SK-MEL-5 (cell line): ENCODE results near the gene BCAS3. TPM values are rescaled to one million over a fixed set of nuclear protein-coding genes. Genes with fewer than 3 reads are reported as not detected.

Experiments used
- DNase-seq: peaks from one replicate; pipeline ENCODE4 v3.0.0-alpha.2; 2016; ENCODE audit warnings: low read depth, low spot score
- in situ Hi-C: cut with HindIII; loops from 2 replicates; pipeline ENCODE4 v1.10.0; 2016; ENCODE audit warnings: low sequenced_read_pairs, high pct_unique_total_duplicates, low pct_unique_long_range_greater_than_20kb
- polyA plus RNA-seq, 2 experiments: library from polyadenylated mRNA; depleted of rRNA; stranded (reverse); fragments of >200 nt; gene quantifications; 2 replicates each; pipeline ENCODE4 v1.2.3, GENCODE V29; 2015
- total RNA-seq: library from RNA; depleted of rRNA; stranded (reverse); fragments of >200 nt; shearing (Covaris generic); gene quantifications from 2 replicates; pipeline ENCODE4 v1.2.3, GENCODE V29; 2014; rRNA removed

The BCAS3 gene
- total RNA-seq, result 31.6 and 36.7 TPM in 2 replicates
- 30.0 and 42.3 TPM in 2 replicates for polyA plus RNA-seq (2015; cell fraction: cytosol; rRNA removed)
- polyA plus RNA-seq (2015; cell fraction: nucleus; rRNA removed), result 11.9 and 20.1 TPM in 2 replicates

- in situ Hi-C loops, result no loop called here
- peak; percentile 100 for DNase-seq
Measured at GRCh38 chr17:60677308-60678117, at the start of gene BCAS3. Gene BCAS3 (plus strand): TSS chr17:60677851.

- in situ Hi-C loops, result no loop called here
- no peak for DNase-seq
Measured at GRCh38 chr17:60628252-60628889, 49.3 kb upstream of the BCAS3 start.

GRCh38 chr17:60629120-60629519, 48.5 kb upstream of the BCAS3 start:
- DNase-seq, result no peak
- in situ Hi-C loops, result no loop called here

- in situ Hi-C loops, result no loop called here
- DNase-seq, result no peak
Measured at GRCh38 chr17:60630352-60630751, 47.3 kb upstream of the BCAS3 start.

- in situ Hi-C loops, result no loop called here
- no peak for DNase-seq
Measured at GRCh38 chr17:60631119-60631518, 46.5 kb upstream of the BCAS3 start.

GRCh38 chr17:60637683-60638082, 40.0 kb upstream of the BCAS3 start:
- in situ Hi-C loops, result no loop called here
- no peak for DNase-seq

- in situ Hi-C loops, result no loop called here
- DNase-seq, result no peak
Measured at GRCh38 chr17:60639019-60639330, 38.7 kb upstream of the BCAS3 start.

GRCh38 chr17:60640503-60640902, 37.1 kb upstream of the BCAS3 start:
- in situ Hi-C loops, result no loop called here
- peak; percentile 69 for DNase-seq

GRCh38 chr17:60641126-60641525, 36.5 kb upstream of the BCAS3 start:
- in situ Hi-C loops, result no loop called here

GRCh38 chr17:60641810-60642220, 35.8 kb upstream of the BCAS3 start:
- in situ Hi-C loops, result no loop called here
- peak; percentile 95 for DNase-seq

More at GRCh38 chr17:60641126-60641525, 36.5 kb upstream of the BCAS3 start:
- DNase-seq, result no peak

- peak; percentile 47 for DNase-seq
- in situ Hi-C loops, result no loop called here
Measured at GRCh38 chr17:60645918-60646523, 31.6 kb upstream of the BCAS3 start.

GRCh38 chr17:60646701-60647100, 30.9 kb upstream of the BCAS3 start:
- in situ Hi-C loops, result no loop called here
- peak; percentile 51 for DNase-seq

GRCh38 chr17:60647705-60648104, 29.9 kb upstream of the BCAS3 start:
- no peak for DNase-seq
- in situ Hi-C loops, result no loop called here

GRCh38 chr17:60652454-60653247, 25.0 kb upstream of the BCAS3 start:
- in situ Hi-C loops, result no loop called here
- no peak for DNase-seq

- in situ Hi-C loops, result no loop called here
Measured at GRCh38 chr17:60653569-60653968, 24.1 kb upstream of the BCAS3 start.

GRCh38 chr17:60656499-60656898, 21.2 kb upstream of the BCAS3 start:
- in situ Hi-C loops, result no loop called here

More at GRCh38 chr17:60653569-60653968, 24.1 kb upstream of the BCAS3 start:
- no peak for DNase-seq

GRCh38 chr17:60659156-60659555, 18.5 kb upstream of the BCAS3 start:
- in situ Hi-C loops, result no loop called here
- no peak for DNase-seq

More at GRCh38 chr17:60656499-60656898, 21.2 kb upstream of the BCAS3 start:
- peak; percentile 60 for DNase-seq

GRCh38 chr17:60661489-60661888, 16.2 kb upstream of the BCAS3 start:
- in situ Hi-C loops, result no loop called here
- DNase-seq, result no peak
